ENCODE measurements around the gene RAB5B. TPM values are rescaled to one million over a fixed set of nuclear protein-coding genes. Genes with fewer than 3 reads are reported as not detected.

RAB5B gene, protein sequence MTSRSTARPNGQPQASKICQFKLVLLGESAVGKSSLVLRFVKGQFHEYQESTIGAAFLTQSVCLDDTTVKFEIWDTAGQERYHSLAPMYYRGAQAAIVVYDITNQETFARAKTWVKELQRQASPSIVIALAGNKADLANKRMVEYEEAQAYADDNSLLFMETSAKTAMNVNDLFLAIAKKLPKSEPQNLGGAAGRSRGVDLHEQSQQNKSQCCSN
- 75.8 and 83.0 TPM in 2 replicates for total RNA-seq

DNA sequence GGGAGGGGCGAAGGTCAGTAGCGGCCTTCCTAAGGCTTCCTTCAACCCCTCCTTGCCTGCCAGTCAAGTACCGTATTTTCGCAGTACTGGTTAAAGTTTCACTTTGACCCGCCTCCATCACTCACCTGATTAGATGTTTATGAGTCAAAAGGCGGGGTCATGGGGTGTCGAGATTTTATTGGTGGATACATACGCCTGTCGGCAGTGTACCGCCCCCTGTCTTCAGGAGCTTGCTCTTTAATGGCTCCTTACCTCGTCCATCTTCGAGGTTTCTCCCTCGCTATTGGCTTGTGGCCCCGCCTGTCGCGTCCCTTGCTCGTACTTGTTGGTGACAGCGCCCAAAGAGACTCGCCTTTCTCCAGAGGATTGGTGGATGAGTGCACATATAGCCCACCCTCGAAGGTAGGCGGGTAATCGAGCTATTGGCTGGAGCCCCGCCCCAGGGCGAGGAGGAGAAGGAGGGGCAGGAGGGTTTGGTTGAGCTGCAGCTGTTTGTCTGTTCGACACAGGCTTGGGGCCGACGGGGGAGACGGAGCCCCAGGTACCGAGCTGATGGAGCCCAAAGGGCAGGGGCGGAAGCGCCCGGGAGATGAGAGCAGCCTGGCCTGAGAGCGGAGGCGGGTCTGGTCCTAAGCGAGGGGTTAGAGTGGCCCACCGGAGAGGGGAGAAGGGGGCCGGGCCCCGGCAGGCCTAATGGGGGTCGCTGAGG, at the start of gene RAB5B:
RAB5B (plus strand) TSS at position 480 of the 709 bp plus-strand sequence. CDS start 12,883 bp downstream, outside the sequence.

DNA sequence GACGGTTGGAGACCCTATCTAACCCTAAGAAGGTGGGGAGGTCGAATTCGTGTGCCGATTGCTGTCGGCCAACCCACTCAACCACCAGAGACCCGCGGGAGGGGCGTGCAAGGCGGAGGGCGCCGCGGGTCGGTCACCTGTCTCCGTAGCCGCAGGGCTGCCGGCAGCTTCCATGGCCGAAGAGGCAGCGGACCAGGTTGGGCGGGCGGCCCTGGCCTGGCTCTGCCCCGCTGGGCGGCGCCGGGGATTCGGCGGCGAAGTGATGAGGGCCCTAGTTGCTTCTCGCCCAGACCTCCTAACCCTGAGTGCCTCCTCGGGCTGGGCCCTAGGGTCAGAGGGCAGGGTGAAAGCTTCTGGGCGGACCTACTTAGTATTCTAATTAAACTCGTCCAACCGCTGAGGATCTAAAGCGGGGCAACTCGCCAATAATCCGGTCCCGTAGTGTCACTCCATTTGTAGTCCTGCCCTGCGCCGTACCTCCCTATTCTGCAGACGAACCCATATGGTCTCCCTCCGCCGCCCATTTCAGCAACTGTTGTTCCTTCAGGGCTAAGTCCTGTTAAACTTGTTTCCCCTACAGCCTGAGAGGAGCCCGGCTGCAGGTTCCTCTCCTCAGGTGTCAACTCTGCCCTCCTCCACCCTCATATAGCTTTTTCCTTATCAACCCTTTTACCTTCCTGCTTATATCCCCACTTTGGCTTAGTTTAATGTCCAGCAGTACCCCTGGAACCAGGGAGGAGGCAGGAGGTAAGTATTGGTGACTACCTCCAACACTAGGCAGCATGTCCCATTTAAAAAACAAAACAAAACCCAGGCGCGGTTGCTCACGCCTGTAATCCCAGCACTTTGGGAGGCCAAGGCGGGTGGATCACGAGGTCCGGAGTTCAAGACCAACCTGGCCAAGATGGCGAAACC, 46.0 kb upstream of the RAB5B start, which contains the start of gene PYM1:
PYM1 (minus strand) TSS at position 307 of the 915 bp plus-strand sequence; CDS start at position 174, 133 bp downstream.

DNA sequence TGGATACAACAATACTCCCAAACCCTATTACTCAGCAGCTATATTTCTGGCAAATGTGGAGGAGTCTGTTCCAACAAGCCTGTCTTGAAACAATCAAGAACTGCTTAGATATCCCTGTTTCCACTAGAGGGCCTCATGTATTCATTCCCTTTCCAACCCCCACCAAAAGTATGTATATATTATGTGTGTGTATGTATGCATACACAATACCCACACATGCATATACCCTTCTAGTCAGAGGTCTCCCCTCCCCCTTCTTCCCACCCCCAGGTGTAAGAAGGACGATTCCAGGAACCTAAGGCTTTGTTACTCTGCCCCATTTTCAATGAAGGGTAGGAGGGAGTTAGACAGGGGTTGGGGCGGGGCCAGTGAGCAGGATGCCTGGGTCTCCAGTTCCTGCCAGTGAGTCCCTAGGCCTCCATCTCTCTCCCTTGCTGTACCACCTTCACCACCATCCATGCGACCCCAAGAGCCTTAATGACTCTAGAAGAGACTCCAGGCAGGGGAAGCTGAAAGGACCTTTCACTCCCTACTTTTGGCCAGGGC, 43.0 kb upstream of the RAB5B start, which contains the start of gene DGKA:
DGKA (plus strand) TSS at position 392 of the 546 bp plus-strand sequence. CDS start 5,342 bp downstream, outside the sequence.

DNA sequence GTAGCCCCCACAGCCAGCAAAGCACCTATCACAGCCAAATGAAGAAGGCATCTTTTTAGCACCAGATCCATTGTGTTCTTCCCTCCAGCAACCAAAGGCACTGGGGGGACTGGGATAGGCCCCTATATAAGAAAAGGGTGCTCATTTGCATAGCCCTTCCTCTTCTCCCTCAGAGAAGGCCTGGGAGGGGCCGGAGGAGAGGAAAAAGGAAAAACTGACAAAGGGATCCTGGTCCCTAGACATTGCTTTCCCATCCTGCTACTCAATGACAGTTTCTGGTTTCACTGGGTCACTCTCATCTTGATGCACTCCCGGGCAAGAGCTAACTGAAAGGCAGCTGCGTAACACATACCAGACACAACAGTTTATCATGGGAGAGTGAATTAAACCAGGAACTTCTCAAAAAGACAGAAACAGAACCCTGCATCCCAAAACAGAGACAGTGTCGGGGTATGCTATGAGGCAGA, 7.9 kb upstream of the RAB5B start, which contains the start of gene PMEL:
PMEL (minus strand) TSS at position 102 of the 467 bp plus-strand sequence; CDS start at position 71, 31 bp downstream.

DNA sequence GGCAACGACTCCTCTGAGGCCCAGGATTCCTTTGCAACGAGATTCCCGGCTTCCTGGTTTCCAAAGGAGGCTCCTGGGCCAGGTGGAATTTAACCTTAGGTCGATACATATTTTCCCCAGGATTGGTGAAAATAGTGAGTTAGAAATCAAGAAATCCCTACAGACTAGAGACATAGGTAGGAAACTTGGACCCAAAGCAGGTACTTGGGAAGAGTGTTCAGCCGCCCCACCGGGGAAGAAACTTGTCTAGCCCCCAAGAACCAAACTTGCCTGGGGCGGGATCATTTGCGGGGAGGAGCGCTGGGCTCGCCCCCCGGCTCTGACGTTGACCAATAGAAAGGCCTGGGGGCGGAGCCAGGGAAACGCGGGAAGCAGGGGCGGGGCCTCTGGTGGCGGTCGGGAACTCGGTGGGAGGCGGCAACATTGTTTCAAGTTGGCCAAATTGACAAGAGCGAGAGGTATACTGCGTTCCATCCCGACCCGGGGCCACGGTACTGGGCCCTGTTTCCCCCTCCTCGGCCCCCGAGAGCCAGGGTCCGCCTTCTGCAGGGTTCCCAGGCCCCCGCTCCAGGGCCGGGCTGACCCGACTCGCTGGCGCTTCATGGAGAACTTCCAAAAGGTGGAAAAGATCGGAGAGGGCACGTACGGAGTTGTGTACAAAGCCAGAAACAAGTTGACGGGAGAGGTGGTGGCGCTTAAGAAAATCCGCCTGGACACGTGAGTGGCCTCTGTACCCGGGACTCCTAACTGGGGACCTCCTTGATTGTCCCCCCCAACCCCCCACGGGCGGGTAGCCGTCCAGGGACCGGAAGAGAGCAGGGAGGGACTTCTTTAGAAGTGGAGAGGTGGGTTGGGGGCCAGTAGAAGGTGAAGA, 7.2 kb upstream of the RAB5B start, which contains the start of gene CDK2:
CDK2 (plus strand) TSS at position 423 of the 874 bp plus-strand sequence; CDS start at position 602, 179 bp downstream.

DNA sequence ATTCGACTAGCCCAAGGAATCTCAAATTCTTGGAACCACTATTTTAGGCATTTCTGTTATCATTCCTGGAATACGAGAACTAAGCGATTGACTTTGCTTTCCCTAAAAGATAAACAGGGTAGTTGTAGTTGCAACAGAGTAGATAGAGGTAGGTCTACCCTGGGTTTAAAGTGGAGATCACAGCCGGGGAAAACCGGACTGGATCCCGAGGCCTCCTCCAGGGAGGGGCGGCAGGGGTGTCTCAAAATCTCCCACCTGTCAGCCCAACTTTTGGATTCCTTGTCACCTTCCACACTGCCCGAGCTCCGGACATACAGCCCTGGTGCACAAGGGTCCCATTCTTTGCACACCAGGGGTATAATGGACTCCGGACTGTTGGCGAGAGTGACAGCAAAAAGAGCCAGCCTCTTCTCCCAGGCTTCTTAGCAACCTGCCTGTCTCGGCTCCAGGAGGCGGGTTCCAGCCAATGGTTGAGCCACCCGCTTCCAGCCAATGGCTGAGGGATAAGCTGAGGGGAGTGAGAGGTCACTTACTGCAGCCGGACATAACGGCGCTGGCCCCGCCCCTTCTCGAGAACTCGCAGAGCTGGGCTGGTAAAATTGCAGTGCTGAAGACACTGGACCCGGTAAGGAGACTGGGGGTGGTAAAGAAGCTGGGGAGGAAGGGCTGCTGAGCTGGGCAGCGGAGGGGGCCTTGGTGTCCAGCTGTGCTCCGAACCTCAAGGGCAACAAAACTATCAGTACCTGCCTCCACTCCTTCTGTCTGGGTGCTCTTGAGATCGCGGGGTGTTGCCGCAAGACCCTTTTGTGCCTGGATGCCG, 23.0 kb downstream of the RAB5B start, which contains the start of gene SUOX:
SUOX (plus strand) TSS at position 562 of the 820 bp plus-strand sequence. CDS start 4,946 bp downstream, outside the sequence.

DNA sequence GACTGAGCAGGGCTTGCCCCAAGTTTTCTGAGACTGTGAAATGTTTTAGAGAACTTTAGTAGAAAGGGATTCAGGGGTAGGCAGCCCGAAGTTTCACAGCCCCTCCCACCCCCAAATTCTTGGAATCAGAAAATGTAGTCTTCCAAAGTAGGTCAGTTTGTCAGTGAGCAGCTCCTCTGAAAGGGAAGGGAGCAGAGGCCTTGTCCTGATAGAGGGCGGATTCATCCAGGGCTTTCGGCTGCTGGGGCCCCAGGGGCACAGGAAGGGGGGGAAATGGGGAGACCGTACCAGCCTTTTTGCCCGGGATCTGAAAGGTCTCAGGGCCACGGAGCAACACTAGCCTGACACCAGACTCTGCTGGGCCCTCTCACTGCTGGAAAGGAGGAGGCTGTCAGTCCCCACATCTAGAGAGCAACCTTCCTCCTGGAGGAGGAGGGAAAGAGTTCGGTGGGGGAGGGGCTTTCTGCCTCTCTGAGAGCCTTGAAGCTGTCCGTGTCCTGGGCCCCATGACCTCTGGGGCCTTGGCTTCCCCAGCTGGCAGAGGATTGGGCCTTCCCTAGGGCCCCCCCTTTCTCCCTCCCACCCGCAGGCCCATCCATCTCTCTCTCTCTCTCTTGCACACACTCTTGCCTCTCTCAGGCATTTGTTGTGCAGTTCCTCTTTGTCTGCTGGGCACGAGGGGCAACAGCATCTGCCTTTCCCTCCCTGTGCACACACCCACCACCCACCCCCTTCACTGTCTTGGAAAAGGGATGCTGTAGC, 46.7 kb downstream of the RAB5B start, which contains the start of gene IKZF4:
IKZF4 (plus strand) TSS at position 621 of the 762 bp plus-strand sequence. CDS start 451 bp downstream, outside the sequence.

DNA sequence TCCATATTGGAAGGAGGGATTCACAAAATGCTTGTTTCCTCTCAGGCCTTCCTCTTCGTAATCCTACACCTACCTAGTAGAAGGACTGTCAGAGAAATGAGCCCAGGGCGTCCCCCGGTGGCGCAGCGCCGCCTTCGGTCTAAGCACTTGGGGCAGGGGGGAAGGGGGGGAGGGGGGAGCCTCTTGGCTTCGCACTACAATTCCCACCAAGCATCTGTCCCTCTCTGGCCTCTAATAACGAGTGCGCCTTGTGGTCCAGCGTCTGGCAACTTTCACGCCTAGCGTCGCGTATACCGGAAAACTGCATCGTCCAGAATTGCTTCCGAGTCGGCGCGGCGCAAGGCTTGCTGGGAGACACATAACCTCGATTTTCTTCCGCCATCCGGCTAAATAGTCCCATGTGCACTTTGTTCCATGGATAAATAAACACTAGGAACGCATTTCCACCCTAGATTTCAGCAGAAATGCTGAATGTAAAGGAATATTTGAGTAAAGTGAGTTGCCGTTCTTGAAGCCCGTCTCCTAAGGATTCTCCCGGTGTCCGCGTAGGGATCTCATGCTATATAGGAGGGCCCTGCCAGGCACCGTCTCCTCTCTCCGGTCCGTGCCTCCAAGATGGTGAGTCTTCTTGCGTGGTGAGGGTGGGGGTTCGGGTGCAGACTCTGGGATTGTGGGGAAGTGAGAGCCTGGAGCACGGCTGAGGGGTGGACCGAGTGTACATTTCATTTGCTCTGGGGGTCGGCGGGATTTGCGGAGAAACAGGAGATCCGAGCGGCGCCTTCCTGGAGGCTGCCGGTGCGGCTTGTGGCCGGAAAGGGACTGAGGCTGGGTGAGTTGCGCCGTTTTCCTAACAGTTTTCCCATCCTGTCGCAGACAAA, 67.9 kb downstream of the RAB5B start, which contains the start of gene RPS26:
RPS26 (plus strand) TSS at position 367 of the 878 bp plus-strand sequence; CDS start at position 616, 249 bp downstream.

Other genes with a start within 250 kb of the RAB5B start
- gene CD63, start 245.1 kb upstream of the RAB5B start, total RNA-seq: 804 and 998 TPM in 2 replicates
- gene GDF11, start 231.0 kb upstream of the RAB5B start, total RNA-seq: 6.8 and 7.8 TPM in 2 replicates
- 62.7 and 89.0 TPM in 2 replicates for gene SARNP, start 156.4 kb upstream of the RAB5B start, total RNA-seq
- gene ORMDL2, start 156.0 kb upstream of the RAB5B start, total RNA-seq: 20.9 and 23.6 TPM in 2 replicates
- 41.0 and 46.4 TPM in 2 replicates for gene DNAJC14, start 144.5 kb upstream of the RAB5B start, total RNA-seq
- gene MMP19, start 131.1 kb upstream of the RAB5B start, total RNA-seq: 0.65 and 0.86 TPM in 2 replicates
- gene PYM1, start 46.2 kb upstream of the RAB5B start, total RNA-seq: 28.7 and 34.0 TPM in 2 replicates
- 34.0 and 42.0 TPM in 2 replicates for gene DGKA, start 42.9 kb upstream of the RAB5B start, total RNA-seq
- 1.3 and 2.1 TPM in 2 replicates for gene PMEL, start 8.0 kb upstream of the RAB5B start, total RNA-seq
- gene CDK2, start 7.2 kb upstream of the RAB5B start, total RNA-seq: 27.1 and 33.1 TPM in 2 replicates
- 20.9 and 25.8 TPM in 2 replicates for gene SUOX, start 23.2 kb downstream of the RAB5B start, total RNA-seq
- gene IKZF4, start 47.0 kb downstream of the RAB5B start, total RNA-seq: 0.67 and 0.98 TPM in 2 replicates
- gene RPS26, start 67.8 kb downstream of the RAB5B start, total RNA-seq: 615 and 807 TPM in 2 replicates
- gene ERBB3, start 106.1 kb downstream of the RAB5B start, total RNA-seq: 0.33 and 0.48 TPM in 2 replicates
- gene PA2G4, start 130.5 kb downstream of the RAB5B start, total RNA-seq: 183 and 261 TPM in 2 replicates
- gene RPL41, start 142.6 kb downstream of the RAB5B start, total RNA-seq: 1,748 and 2,622 TPM in 2 replicates
- gene ZC3H10, start 144.2 kb downstream of the RAB5B start, total RNA-seq: 7.2 and 7.8 TPM in 2 replicates
- 331 and 343 TPM in 2 replicates for gene ESYT1, start 154.2 kb downstream of the RAB5B start, total RNA-seq
- gene MYL6B, start 178.5 kb downstream of the RAB5B start, total RNA-seq: 70.0 and 90.5 TPM in 2 replicates
- 1,838 and 2,061 TPM in 2 replicates for gene MYL6, start 184.3 kb downstream of the RAB5B start, total RNA-seq
- 69.6 and 70.5 TPM in 2 replicates for gene SMARCC2, start 215.4 kb downstream of the RAB5B start, total RNA-seq
- gene RNF41, start 247.8 kb downstream of the RAB5B start, total RNA-seq: 92.1 and 143 TPM in 2 replicates